Neural cell (in vitro differentiated cells): ENCODE measurements around the gene HCRTR2. TPM values are rescaled to one million over a fixed set of nuclear protein-coding genes. Genes with fewer than 3 reads are reported as not detected.

ENCODE experiments used
- H2AFZ ChIP-seq: fragments of 200-600, 300-800 bp; sonication (generic), shearing (Covaris generic); 2 replicates; pipeline ENCODE4 v1.6.0; 2014; ENCODE audit warnings: low read depth, mild to moderate bottlenecking, antibody characterized with exemption, low read length, moderate library complexity
- H3F3A ChIP-seq: fragments of 200-600 bp; shearing (Covaris generic); 2 replicates; pipeline ENCODE4 v1.6.1; 2016; ENCODE audit warnings: mild to moderate bottlenecking, moderate library complexity, mixed read lengths, antibody characterized with exemption, low read length; ENCODE audit not compliant: insufficient read depth, poor library complexity, severe bottlenecking
- H3K27ac ChIP-seq: fragments of 200-600, 300-800 bp; sonication (generic), shearing (Covaris generic); 2 replicates; pipeline ENCODE4 v1.5.1; 2014; ENCODE audit warnings: mild to moderate bottlenecking, low read length, moderate library complexity
- H3K27me3 ChIP-seq: fragments of 300-800, 200-600 bp; sonication (generic), shearing (Covaris generic); 2 replicates; pipeline ENCODE4 v1.6.0; 2014; ENCODE audit warnings: mild to moderate bottlenecking, low read depth, low read length, moderate library complexity; ENCODE audit not compliant: insufficient read depth
- H3K36me3 ChIP-seq: fragments of 300-800, 200-600 bp; sonication (generic), shearing (Covaris generic); 2 replicates; pipeline ENCODE4 v1.5.1; 2014; ENCODE audit warnings: mild to moderate bottlenecking, antibody characterized with exemption, low read length, moderate library complexity; ENCODE audit not compliant: insufficient read depth
- H3K4me2 ChIP-seq: fragments of 300-800, 200-600 bp; sonication (generic), shearing (Covaris generic); 2 replicates; pipeline ENCODE4 v1.6.0; 2014; ENCODE audit warnings: mild to moderate bottlenecking, low read length
- H3K4me3 ChIP-seq: fragments of 300-800, 200-600 bp; sonication (generic), shearing (Covaris generic); 2 replicates; pipeline ENCODE4 v1.5.1; 2014; ENCODE audit warnings: mild to moderate bottlenecking, low read length, moderate library complexity
- H3K79me2 ChIP-seq: fragments of 200-600 bp; shearing (Covaris generic); replicated peaks from 2 replicates; pipeline ENCODE4 v1.6.0; 2014; ENCODE audit warnings: mild to moderate bottlenecking, low read length, moderate library complexity; ENCODE audit not compliant: insufficient read depth
- H3K9ac ChIP-seq: fragments of 300-800, 200-600 bp; sonication (generic), shearing (Covaris generic); 2 replicates; pipeline ENCODE4 v1.6.1; 2016; ENCODE audit warnings: mild to moderate bottlenecking, low read length, mixed read lengths
- H3K9me2 ChIP-seq: fragments of 200-600 bp; shearing (Covaris generic); 2 replicates; pipeline ENCODE4 v1.6.1; 2016; ENCODE audit warnings: mild to moderate bottlenecking, low read length, mixed read lengths; ENCODE audit not compliant: insufficient read depth
- H3K9me3 ChIP-seq: fragments of 200-600, 300-800 bp; sonication (generic), shearing (Covaris generic); 2 replicates; pipeline ENCODE4 v1.6.1; 2016; ENCODE audit warnings: mild to moderate bottlenecking, mixed run types, low read length, moderate library complexity, mixed read lengths
- H4K20me1 ChIP-seq: fragments of 200-600 bp; shearing (Covaris generic); 2 replicates; pipeline ENCODE4 v1.6.1; 2016; ENCODE audit warnings: mild to moderate bottlenecking, mixed run types; ENCODE audit not compliant: insufficient read depth
- EP300 ChIP-seq: fragments of 450-650 bp; conservative IDR thresholded peaks from 2 replicates; pipeline ENCODE4 v1.6.1; 2014; ENCODE audit warnings: antibody characterized with exemption, mild to moderate bottlenecking, moderate library complexity; ENCODE audit not compliant: poor library complexity, severe bottlenecking
- EZH2 ChIP-seq: fragments of 200-600, 300-800 bp; shearing (Covaris generic), sonication (generic); IDR thresholded peaks from 2 replicates; pipeline ENCODE4 v1.6.1; 2014; ENCODE audit warnings: antibody characterized with exemption, low read length, borderline replicate concordance, mild to moderate bottlenecking; ENCODE audit not compliant: insufficient read depth, poor library complexity, severe bottlenecking
- MXI1 ChIP-seq: fragments of 450-650 bp; conservative IDR thresholded peaks from 2 replicates; pipeline ENCODE4 v1.6.1; 2014; ENCODE audit warnings: antibody characterized with exemption, mild to moderate bottlenecking; ENCODE audit not compliant: poor library complexity, severe bottlenecking
- POLR2AphosphoS5 ChIP-seq: IDR thresholded peaks from 2 replicates; pipeline ENCODE4 v1.6.1; 2012
- RAD21 ChIP-seq: fragments of 450-650 bp; conservative IDR thresholded peaks from 2 replicates; pipeline ENCODE4 v1.6.1; 2014; ENCODE audit warnings: antibody characterized with exemption, mild to moderate bottlenecking, moderate library complexity
- SMC3 ChIP-seq: fragments of 450-650 bp; conservative IDR thresholded peaks from 2 replicates; pipeline ENCODE4 v1.6.1; 2014; ENCODE audit warnings: antibody characterized with exemption, mild to moderate bottlenecking, moderate library complexity; ENCODE audit not compliant: poor library complexity
- TAF1 ChIP-seq: IDR thresholded peaks from 2 replicates; pipeline ENCODE4 v1.6.1; 2012; ENCODE audit warnings: low read depth
- polyA plus RNA-seq: library from polyadenylated mRNA; depleted of rRNA; stranded (reverse); fragments of >200 nt; gene quantifications from 2 replicates; pipeline ENCODE4 v1.2.3, GENCODE V29; 2014
- TF ChIP-seq, protein P1 (sequence below): fragments of 450-650 bp; IDR thresholded peaks from 2 replicates; pipeline ENCODE4 v1.5.1; 2014; ENCODE audit warnings: antibody characterized with exemption, mild to moderate bottlenecking, moderate library complexity; ENCODE audit not compliant: poor library complexity, severe bottlenecking
- TF ChIP-seq, protein P2 (sequence below): IDR thresholded peaks from 2 replicates; pipeline ENCODE4 v1.6.1; 2012; ENCODE audit warnings: borderline replicate concordance

HCRTR2 gene
- polyA plus RNA-seq, 1 donor from 2014 or later, result 8.1 TPM

DNA sequence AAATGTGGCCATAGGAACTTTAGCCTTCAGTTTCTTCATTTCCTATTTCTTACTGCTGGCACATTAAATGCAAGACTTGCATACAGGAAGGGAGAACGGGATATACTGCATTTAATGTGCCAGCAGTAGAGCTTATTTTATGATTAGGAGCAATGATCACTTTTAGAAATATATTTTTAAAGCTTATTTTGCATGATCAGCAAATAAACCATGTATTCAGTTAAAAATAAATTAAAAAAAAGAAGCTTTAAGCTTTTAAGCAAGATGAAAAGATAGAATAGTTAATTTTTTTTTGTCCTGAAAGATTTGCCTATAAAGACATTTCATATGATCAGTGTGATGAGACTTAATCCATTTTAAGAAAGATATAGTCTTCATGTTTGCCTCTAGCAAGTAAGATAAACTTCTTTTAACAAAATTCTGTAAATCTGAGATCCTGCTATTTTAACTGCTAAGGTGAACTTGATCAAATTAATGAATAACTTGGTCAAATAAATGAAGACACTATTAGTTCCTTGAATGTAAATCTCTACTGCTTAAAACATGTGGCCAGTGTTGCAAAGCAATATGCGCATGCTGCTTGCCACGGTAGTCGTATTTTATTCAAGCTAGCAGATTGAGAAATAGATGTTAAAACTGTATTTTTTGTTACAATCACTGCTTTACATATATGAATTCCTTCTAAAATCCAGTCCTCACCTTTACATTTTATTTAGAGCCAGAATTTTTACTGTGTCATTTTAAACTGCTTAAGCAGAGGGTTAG is 36.2 kb upstream of the HCRTR2 start:
- H3K9ac ChIP-seq, result no peak overlapping the region
- no peak overlapping the region for H3K4me2 ChIP-seq
- no peaks in the 10 kb centered on the region for H3K9me2 ChIP-seq
- H3K79me2 ChIP-seq, result no peaks in the 10 kb centered on the region
- H3K9me3 ChIP-seq, result no peaks in the 10 kb centered on the region
- no peak overlapping the region for H2AFZ ChIP-seq
- no peak for TF ChIP-seq SMC3
- TF ChIP-seq, protein P1, sequence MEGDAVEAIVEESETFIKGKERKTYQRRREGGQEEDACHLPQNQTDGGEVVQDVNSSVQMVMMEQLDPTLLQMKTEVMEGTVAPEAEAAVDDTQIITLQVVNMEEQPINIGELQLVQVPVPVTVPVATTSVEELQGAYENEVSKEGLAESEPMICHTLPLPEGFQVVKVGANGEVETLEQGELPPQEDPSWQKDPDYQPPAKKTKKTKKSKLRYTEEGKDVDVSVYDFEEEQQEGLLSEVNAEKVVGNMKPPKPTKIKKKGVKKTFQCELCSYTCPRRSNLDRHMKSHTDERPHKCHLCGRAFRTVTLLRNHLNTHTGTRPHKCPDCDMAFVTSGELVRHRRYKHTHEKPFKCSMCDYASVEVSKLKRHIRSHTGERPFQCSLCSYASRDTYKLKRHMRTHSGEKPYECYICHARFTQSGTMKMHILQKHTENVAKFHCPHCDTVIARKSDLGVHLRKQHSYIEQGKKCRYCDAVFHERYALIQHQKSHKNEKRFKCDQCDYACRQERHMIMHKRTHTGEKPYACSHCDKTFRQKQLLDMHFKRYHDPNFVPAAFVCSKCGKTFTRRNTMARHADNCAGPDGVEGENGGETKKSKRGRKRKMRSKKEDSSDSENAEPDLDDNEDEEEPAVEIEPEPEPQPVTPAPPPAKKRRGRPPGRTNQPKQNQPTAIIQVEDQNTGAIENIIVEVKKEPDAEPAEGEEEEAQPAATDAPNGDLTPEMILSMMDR, result no peak
- H4K20me1 ChIP-seq, result no peaks in the 10 kb centered on the region
- no peak overlapping the region for H3K27ac ChIP-seq
- no peak overlapping the region for H3K4me3 ChIP-seq
- H3K27me3 ChIP-seq, result no peaks in the 10 kb centered on the region
- H3F3A ChIP-seq, result no peaks in the 10 kb centered on the region
- no peaks in the 10 kb centered on the region for H3K36me3 ChIP-seq

DNA sequence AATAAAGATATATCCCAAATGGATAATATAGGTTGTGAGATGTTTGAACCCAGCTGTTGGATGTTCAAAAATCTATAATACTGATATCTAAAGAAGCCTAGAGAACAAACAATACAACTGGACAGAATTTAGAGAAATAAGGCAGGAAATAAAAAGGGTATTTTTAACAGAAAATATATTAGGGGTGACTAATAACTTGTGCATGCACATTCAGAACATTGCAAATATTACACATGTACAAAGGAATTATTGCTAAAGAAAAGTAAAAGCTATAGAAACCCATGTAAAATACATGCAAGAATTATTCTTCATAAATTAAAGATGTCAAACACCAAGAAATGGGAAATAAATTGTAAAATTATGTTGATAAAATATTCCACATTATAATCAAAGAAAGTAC is 32.7 kb upstream of the HCRTR2 start:
- no peak overlapping the region for H3K4me3 ChIP-seq
- no peaks in the 10 kb centered on the region for H3K79me2 ChIP-seq
- no peaks in the 10 kb centered on the region for H3K36me3 ChIP-seq
- no peak overlapping the region for H3K4me2 ChIP-seq
- H3K9ac ChIP-seq, result no peak overlapping the region
- H3K27me3 ChIP-seq, result no peaks in the 10 kb centered on the region
- no peak for TF ChIP-seq POLR2AphosphoS5
- no peak for TF ChIP-seq EZH2
- no peak for TF ChIP-seq EP300
- no peak for TF ChIP-seq RAD21
- no peak for TF ChIP-seq MXI1
- no peak for TF ChIP-seq SMC3
- TF ChIP-seq, protein P2, sequence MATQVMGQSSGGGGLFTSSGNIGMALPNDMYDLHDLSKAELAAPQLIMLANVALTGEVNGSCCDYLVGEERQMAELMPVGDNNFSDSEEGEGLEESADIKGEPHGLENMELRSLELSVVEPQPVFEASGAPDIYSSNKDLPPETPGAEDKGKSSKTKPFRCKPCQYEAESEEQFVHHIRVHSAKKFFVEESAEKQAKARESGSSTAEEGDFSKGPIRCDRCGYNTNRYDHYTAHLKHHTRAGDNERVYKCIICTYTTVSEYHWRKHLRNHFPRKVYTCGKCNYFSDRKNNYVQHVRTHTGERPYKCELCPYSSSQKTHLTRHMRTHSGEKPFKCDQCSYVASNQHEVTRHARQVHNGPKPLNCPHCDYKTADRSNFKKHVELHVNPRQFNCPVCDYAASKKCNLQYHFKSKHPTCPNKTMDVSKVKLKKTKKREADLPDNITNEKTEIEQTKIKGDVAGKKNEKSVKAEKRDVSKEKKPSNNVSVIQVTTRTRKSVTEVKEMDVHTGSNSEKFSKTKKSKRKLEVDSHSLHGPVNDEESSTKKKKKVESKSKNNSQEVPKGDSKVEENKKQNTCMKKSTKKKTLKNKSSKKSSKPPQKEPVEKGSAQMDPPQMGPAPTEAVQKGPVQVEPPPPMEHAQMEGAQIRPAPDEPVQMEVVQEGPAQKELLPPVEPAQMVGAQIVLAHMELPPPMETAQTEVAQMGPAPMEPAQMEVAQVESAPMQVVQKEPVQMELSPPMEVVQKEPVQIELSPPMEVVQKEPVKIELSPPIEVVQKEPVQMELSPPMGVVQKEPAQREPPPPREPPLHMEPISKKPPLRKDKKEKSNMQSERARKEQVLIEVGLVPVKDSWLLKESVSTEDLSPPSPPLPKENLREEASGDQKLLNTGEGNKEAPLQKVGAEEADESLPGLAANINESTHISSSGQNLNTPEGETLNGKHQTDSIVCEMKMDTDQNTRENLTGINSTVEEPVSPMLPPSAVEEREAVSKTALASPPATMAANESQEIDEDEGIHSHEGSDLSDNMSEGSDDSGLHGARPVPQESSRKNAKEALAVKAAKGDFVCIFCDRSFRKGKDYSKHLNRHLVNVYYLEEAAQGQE, result no peak
- no peak for TF ChIP-seq TAF1
- TF ChIP-seq, protein P1, result no peak
- H3F3A ChIP-seq, result no peaks in the 10 kb centered on the region
- no peak overlapping the region for H2AFZ ChIP-seq
- no peaks in the 10 kb centered on the region for H3K9me3 ChIP-seq
- H4K20me1 ChIP-seq, result no peaks in the 10 kb centered on the region
- no peak overlapping the region for H3K27ac ChIP-seq
- no peaks in the 10 kb centered on the region for H3K9me2 ChIP-seq
